HG03025 (cell line): ENCODE measurements around the gene GPX7.
"Not testable (repeated sequence)": the region's sequence is repeated elsewhere in the genome, so short reads cannot be mapped to it uniquely, and the experiment has no call there.

Source experiments
- ATAC-seq: cut with Tn5 transposase; IDR thresholded peaks from one replicate; pipeline ENCODE4 v1.9.1; 2021; ENCODE audit warnings: mild to moderate bottlenecking, moderate library complexity; ENCODE audit not compliant: unreplicated experiment, low FRiP score

GPX7 gene

GRCh38 chr1:52601991-52602855, at the start of gene GPX7:
Gene GPX7 (plus strand): TSS chr1:52602371. CDS start chr1:52602410, 39 bp downstream.
- no peak for ATAC-seq

- peak; percentile 49 for ATAC-seq
Observed at GRCh38 chr1:52552505-52553361, 49.4 kb upstream of the GPX7 start, which contains the start of gene TUT4. Gene TUT4 (minus strand): TSS chr1:52553092. CDS start chr1:52526280, 26,812 bp downstream.

- ATAC-seq: peak; percentile 47
Observed at GRCh38 chr1:52553362-52554266, 48.6 kb upstream of the GPX7 start.

- no peak for ATAC-seq
Observed at GRCh38 chr1:52554267-52554640, 47.9 kb upstream of the GPX7 start.

- ATAC-seq: no peak
Observed at GRCh38 chr1:52554756-52555155, 47.4 kb upstream of the GPX7 start.

GRCh38 chr1:52556641-52557360, 45.4 kb upstream of the GPX7 start:
- ATAC-seq: no peak

- no peak for ATAC-seq
Observed at GRCh38 chr1:52558941-52559340, 43.2 kb upstream of the GPX7 start.

- no peak for ATAC-seq
Observed at GRCh38 chr1:52559875-52560274, 42.3 kb upstream of the GPX7 start.

- no peak for ATAC-seq
Observed at GRCh38 chr1:52562766-52563165, 39.4 kb upstream of the GPX7 start.

GRCh38 chr1:52567943-52568342, 34.2 kb upstream of the GPX7 start:
- no peak for ATAC-seq

GRCh38 chr1:52569449-52570210, 32.5 kb upstream of the GPX7 start:
- no peak for ATAC-seq

- no peak for ATAC-seq
Observed at GRCh38 chr1:52571783-52572182, 30.4 kb upstream of the GPX7 start.

- no peak for ATAC-seq
Observed at GRCh38 chr1:52572387-52572786, 29.8 kb upstream of the GPX7 start.

- ATAC-seq: no peak
Observed at GRCh38 chr1:52574594-52574993, 27.6 kb upstream of the GPX7 start.

GRCh38 chr1:52576074-52576473, 26.1 kb upstream of the GPX7 start:
- no peak for ATAC-seq

GRCh38 chr1:52578066-52578465, 24.1 kb upstream of the GPX7 start:
- not testable (repeated sequence) for ATAC-seq

GRCh38 chr1:52579415-52579814, 22.8 kb upstream of the GPX7 start:
- no peak for ATAC-seq

- no peak for ATAC-seq
Observed at GRCh38 chr1:52580283-52580682, 21.9 kb upstream of the GPX7 start.

GRCh38 chr1:52582116-52582696, 20.0 kb upstream of the GPX7 start:
- ATAC-seq: no peak
